ENCODE measurements around the gene CD200R1. TPM values are rescaled to one million over a fixed set of nuclear protein-coding genes. Genes with fewer than 3 reads are reported as not detected.

Gene CD200R1
- total and polyA plus RNA-seq, 9 of the 15 experiments (the other 6 are each of a cell fraction or from before 2014, with no cell fraction given) = 0.04 to 0.23 (median 0.09) TPM; not detected in 5

DNA sequence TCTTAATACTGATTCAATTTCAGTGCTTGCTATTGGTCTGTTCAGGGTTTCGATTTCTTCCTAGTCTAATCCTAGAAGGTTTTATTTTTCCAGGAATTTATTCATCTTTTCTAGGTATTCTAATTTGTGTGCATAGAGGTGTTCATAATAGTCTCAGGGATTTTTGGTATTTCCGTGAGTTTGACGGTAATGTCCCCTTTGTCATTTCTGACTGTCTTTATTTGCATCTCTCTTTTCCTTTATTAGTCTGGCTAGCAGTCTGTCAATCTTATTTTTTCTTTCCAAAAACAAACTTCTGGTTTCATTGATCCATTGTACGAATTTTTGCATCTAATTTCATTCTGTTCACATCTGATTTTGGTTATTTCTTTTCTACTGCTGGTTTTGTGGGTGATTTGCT is 93.0 kb downstream of the CD200R1 start:
- no peak overlapping the region for H3K4me2 ChIP-seq (ENCODE audit: insufficient read depth, low read length)
- TF ChIP-seq NR4A1 (CRISPR knock-in tag; IDR thresholded peaks at IDR 0.05) (no peak), NR4A1 (tag; IDR thresholded peaks at IDR 0.05) (no peak), NCOR1 (IDR thresholded peaks at IDR 0.05) (no peak), FOXO4 (CRISPR knock-in tag; IDR thresholded peaks at IDR 0.05) (no peak), SPI1 (IDR thresholded peaks at IDR 0.05; ENCODE audit: borderline replicate concordance, low read depth, low read length) (no peak), ZMIZ1 (IDR thresholded peaks at IDR 0.05; ENCODE audit: low read depth in 2 of 2, low read length in 2 of 2) (no peak), ZNF668 (CRISPR knock-in tag; IDR thresholded peaks at IDR 0.05) (no peak), SNIP1 (IDR thresholded peaks at IDR 0.05; ENCODE audit: low read depth) (no peak), NFE2 (IDR thresholded peaks at IDR 0.05; ENCODE audit: low read depth) (no peak), SMAD1 (IDR thresholded peaks at IDR 0.05; ENCODE audit: low read depth, low read length, partially characterized antibody) (no peak)
- TF ChIP-seq, protein P1, sequence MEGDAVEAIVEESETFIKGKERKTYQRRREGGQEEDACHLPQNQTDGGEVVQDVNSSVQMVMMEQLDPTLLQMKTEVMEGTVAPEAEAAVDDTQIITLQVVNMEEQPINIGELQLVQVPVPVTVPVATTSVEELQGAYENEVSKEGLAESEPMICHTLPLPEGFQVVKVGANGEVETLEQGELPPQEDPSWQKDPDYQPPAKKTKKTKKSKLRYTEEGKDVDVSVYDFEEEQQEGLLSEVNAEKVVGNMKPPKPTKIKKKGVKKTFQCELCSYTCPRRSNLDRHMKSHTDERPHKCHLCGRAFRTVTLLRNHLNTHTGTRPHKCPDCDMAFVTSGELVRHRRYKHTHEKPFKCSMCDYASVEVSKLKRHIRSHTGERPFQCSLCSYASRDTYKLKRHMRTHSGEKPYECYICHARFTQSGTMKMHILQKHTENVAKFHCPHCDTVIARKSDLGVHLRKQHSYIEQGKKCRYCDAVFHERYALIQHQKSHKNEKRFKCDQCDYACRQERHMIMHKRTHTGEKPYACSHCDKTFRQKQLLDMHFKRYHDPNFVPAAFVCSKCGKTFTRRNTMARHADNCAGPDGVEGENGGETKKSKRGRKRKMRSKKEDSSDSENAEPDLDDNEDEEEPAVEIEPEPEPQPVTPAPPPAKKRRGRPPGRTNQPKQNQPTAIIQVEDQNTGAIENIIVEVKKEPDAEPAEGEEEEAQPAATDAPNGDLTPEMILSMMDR (IDR thresholded peaks at IDR 0.05 in 2 of 3, conservative IDR thresholded peaks at IDR 0.05 in 1 of 3; ENCODE audit: insufficient read depth in 2 of 3, low read depth in 1 of 3, low read length in 3 of 3) = no peak
- TF ChIP-seq, protein P2, sequence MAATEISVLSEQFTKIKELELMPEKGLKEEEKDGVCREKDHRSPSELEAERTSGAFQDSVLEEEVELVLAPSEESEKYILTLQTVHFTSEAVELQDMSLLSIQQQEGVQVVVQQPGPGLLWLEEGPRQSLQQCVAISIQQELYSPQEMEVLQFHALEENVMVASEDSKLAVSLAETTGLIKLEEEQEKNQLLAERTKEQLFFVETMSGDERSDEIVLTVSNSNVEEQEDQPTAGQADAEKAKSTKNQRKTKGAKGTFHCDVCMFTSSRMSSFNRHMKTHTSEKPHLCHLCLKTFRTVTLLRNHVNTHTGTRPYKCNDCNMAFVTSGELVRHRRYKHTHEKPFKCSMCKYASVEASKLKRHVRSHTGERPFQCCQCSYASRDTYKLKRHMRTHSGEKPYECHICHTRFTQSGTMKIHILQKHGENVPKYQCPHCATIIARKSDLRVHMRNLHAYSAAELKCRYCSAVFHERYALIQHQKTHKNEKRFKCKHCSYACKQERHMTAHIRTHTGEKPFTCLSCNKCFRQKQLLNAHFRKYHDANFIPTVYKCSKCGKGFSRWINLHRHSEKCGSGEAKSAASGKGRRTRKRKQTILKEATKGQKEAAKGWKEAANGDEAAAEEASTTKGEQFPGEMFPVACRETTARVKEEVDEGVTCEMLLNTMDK (IDR thresholded peaks at IDR 0.05; ENCODE audit: borderline replicate concordance, insufficient read depth, low read depth, low read length, poor library complexity, severe bottlenecking) = no peak
- TF ChIP-seq, protein P3, sequence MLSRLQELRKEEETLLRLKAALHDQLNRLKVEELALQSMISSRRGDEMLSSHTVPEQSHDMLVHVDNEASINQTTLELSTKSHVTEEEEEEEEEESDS (CRISPR knock-in tag; IDR thresholded peaks at IDR 0.05) = no peak
- WGBS (ENCODE audit: insufficient coverage, low coverage, missing lambda C conversion rate) = 0% methylated on average over 4 of the region's 4 CpGs
- ChIA-PET CTCF (ENCODE audit: low intra/inter-chr PET ratio) (no interaction called here), POLR2A (no interaction called here)
- H3K4me3 ChIP-seq = no peak overlapping the region
- in situ Hi-C loops (cut with MboI) (no loop called here), intact Hi-C loops (cut with micrococcal nuclease) (no loop called here)
- H2AFZ ChIP-seq (ENCODE audit: low read depth, low read length) = no peak overlapping the region
- no peak overlapping the region for H3K27ac ChIP-seq (ENCODE audit: extremely low read depth, low read depth, low read length)
- H3K79me2 ChIP-seq (ENCODE audit: control insufficient read depth, insufficient read depth, low read length) = no peaks in the 10 kb centered on the region
- FAIRE-seq = no peak
- H3K9me3 ChIP-seq (replicated peaks; ENCODE audit: control insufficient read depth, insufficient read depth, low read depth, low read length) = no peaks in the 10 kb centered on the region
- ATAC-seq = no peak
- no peaks in the 10 kb centered on the region for H3K36me3 ChIP-seq (ENCODE audit: control insufficient read depth, insufficient read depth, low read length)
- H3K9me1 ChIP-seq (ENCODE audit: control insufficient read depth, insufficient read depth, low read length) = no peaks in the 10 kb centered on the region
- no peak for DNase-seq (ENCODE audit: extremely low read depth in 1 of 4, low spot score in 3 of 4)
- H3K27me3 ChIP-seq (ENCODE audit: control insufficient read depth in 2 of 2, insufficient read depth in 2 of 2, low read length in 2 of 2) = no peaks in the 10 kb centered on the region
- BruUV-seq (replicated peaks) = no TSS peak
- no peaks in the 10 kb centered on the region for H4K20me1 ChIP-seq (replicated peaks; ENCODE audit: control insufficient read depth, insufficient read depth, low read length)
- H3K4me1 ChIP-seq (replicated peaks in 1 of 2; ENCODE audit: control insufficient read depth in 2 of 2, insufficient read depth in 2 of 2, low read length in 2 of 2) = no peaks in the 10 kb centered on the region
- no peak overlapping the region for H3K9ac ChIP-seq (ENCODE audit: insufficient read depth in 1 of 2, low read depth in 2 of 2, low read length in 2 of 2)

Measured in K562 (cell line).